ENCODE results near the gene KRT3. TPM values are rescaled to one million over a fixed set of nuclear protein-coding genes. Genes with fewer than 3 reads are reported as not detected.

KRT3 gene
- total and polyA plus RNA-seq, 9 of the 15 experiments (the other 6 are each of a cell fraction or from before 2014, with no cell fraction given), result not detected

DNA sequence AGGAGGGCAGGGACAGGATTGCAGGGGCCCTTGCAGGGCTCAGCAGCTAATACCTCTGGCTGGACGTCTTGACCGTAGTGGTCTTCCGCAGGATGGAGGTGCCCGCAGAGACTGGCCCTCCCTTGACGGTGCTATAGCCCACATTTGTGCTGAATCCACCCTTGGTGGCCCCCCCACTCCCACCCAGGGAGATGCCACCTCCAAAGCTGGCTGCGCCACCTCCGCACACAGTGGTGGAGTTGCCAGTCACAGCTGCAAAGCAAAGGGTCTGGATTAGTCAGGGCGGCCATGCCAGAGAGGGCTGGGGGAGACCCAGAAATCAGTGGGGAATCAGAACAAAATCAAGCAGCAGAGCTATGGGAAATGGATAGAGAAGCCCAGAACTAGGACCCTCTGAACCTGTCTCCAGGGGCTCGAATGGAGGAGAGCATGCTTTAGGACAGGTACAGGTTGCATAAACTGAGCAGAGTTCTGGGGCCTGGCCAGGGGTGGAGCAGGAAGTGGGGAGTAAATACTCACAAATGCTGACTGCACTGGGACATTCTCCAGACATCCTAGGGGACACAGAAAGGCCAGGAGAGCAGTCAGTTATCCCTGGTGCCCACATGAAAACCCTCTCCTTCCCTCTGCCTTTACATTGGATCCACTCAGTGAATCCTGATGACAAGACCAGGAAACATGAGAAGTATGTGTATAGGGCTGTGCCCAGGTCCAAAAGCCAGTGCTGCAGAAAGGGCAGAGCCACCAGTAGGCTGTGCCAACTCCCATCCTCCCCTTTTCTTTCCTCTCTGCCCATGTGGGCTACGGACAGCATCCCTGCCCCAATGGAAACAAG is 26.1 kb upstream of the KRT3 start:
- Histone ChIP-seq H3K27ac (ENCODE audit: extremely low read depth, low read depth, low read length) (no peak overlapping the region), H4K20me1 (replicated peaks; ENCODE audit: control insufficient read depth, insufficient read depth, low read length) (no peaks in the 10 kb centered on the region), H3K9me3 (replicated peaks; ENCODE audit: control insufficient read depth, insufficient read depth, low read depth, low read length) (no peaks in the 10 kb centered on the region), H3K27me3 (ENCODE audit: control insufficient read depth in 2 of 2, insufficient read depth in 2 of 2, low read length in 2 of 2) (peaks cover 31 to 86% of the 10 kb centered on the region in 2 experiments; a peak in 4 of 5 replicates), H2AFZ (ENCODE audit: low read depth, low read length) (no peak overlapping the region), H3K79me2 (ENCODE audit: control insufficient read depth, insufficient read depth, low read length) (no peaks in the 10 kb centered on the region), H3K4me3 (no peak overlapping the region), H3K9ac (ENCODE audit: insufficient read depth in 1 of 2, low read depth in 2 of 2, low read length in 2 of 2) (no peak overlapping the region), H3K36me3 (ENCODE audit: control insufficient read depth, insufficient read depth, low read length) (no peaks in the 10 kb centered on the region), H3K9me1 (ENCODE audit: control insufficient read depth, insufficient read depth, low read length) (no peaks in the 10 kb centered on the region), H3K4me2 (ENCODE audit: insufficient read depth, low read length) (no peak overlapping the region), H3K4me1 (replicated peaks in 1 of 2; ENCODE audit: control insufficient read depth in 2 of 2, insufficient read depth in 2 of 2, low read length in 2 of 2) (no peaks in the 10 kb centered on the region; a peak in 2 of 5 replicates)
- intact Hi-C loops (cut with micrococcal nuclease), result no loop called here
- TF ChIP-seq NCOA1 (IDR thresholded peaks at IDR 0.05; ENCODE audit: low read depth), result no peak
- TF ChIP-seq ZNF324 (CRISPR knock-in tag; IDR thresholded peaks at IDR 0.05), result no peak
- no peak for TF ChIP-seq POU5F1 (IDR thresholded peaks at IDR 0.05; ENCODE audit: borderline replicate concordance, low read depth, low read length, partially characterized antibody)
- TF ChIP-seq, protein P1, sequence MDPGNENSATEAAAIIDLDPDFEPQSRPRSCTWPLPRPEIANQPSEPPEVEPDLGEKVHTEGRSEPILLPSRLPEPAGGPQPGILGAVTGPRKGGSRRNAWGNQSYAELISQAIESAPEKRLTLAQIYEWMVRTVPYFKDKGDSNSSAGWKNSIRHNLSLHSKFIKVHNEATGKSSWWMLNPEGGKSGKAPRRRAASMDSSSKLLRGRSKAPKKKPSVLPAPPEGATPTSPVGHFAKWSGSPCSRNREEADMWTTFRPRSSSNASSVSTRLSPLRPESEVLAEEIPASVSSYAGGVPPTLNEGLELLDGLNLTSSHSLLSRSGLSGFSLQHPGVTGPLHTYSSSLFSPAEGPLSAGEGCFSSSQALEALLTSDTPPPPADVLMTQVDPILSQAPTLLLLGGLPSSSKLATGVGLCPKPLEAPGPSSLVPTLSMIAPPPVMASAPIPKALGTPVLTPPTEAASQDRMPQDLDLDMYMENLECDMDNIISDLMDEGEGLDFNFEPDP (CRISPR knock-in tag; IDR thresholded peaks at IDR 0.05), result no peak
- TF ChIP-seq ZBTB1 (CRISPR knock-in tag; IDR thresholded peaks at IDR 0.05; ENCODE audit: borderline replicate concordance, low read depth), result no peak
- TF ChIP-seq MECOM (CRISPR knock-in tag; IDR thresholded peaks at IDR 0.05), result no peak
- no peak for TF ChIP-seq JUNB (CRISPR knock-in tag; conservative IDR thresholded peaks at IDR 0.05)
- TF ChIP-seq RBM25 (IDR thresholded peaks at IDR 0.05; ENCODE audit: low read depth, low read length, severe bottlenecking), result no peak
- TF ChIP-seq SPI1 (IDR thresholded peaks at IDR 0.05; ENCODE audit: borderline replicate concordance, low read depth, low read length), result no peak
- TF ChIP-seq, protein P2, sequence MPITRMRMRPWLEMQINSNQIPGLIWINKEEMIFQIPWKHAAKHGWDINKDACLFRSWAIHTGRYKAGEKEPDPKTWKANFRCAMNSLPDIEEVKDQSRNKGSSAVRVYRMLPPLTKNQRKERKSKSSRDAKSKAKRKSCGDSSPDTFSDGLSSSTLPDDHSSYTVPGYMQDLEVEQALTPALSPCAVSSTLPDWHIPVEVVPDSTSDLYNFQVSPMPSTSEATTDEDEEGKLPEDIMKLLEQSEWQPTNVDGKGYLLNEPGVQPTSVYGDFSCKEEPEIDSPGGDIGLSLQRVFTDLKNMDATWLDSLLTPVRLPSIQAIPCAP (CRISPR knock-in tag; IDR thresholded peaks at IDR 0.05; ENCODE audit: borderline replicate concordance), result no peak
- no peak for TF ChIP-seq CHD1 (IDR thresholded peaks at IDR 0.05; ENCODE audit: low read length)
- TF ChIP-seq, protein P3, sequence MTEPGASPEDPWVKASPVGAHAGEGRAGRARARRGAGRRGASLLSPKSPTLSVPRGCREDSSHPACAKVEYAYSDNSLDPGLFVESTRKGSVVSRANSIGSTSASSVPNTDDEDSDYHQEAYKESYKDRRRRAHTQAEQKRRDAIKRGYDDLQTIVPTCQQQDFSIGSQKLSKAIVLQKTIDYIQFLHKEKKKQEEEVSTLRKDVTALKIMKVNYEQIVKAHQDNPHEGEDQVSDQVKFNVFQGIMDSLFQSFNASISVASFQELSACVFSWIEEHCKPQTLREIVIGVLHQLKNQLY (CRISPR knock-in tag; conservative IDR thresholded peaks at IDR 0.05), result no peak
- no peak for TF ChIP-seq COPS2 (conservative IDR thresholded peaks at IDR 0.05)
- no peak for TF ChIP-seq ZNF239 (CRISPR knock-in tag; IDR thresholded peaks at IDR 0.05)
- TF ChIP-seq, protein P4, sequence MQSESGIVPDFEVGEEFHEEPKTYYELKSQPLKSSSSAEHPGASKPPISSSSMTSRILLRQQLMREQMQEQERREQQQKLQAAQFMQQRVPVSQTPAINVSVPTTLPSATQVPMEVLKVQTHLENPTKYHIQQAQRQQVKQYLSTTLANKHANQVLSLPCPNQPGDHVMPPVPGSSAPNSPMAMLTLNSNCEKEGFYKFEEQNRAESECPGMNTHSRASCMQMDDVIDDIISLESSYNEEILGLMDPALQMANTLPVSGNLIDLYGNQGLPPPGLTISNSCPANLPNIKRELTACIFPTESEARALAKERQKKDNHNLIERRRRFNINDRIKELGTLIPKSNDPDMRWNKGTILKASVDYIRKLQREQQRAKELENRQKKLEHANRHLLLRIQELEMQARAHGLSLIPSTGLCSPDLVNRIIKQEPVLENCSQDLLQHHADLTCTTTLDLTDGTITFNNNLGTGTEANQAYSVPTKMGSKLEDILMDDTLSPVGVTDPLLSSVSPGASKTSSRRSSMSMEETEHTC (IDR thresholded peaks at IDR 0.05), result no peak
- ATAC-seq, result no peak
- CTCF ChIA-PET (ENCODE audit: low intra/inter-chr PET ratio), result no interaction called here
- WGBS (ENCODE audit: insufficient coverage, low coverage, missing lambda C conversion rate), result 7% methylated on average over 10 of the region's 10 CpGs
- POLR2A ChIA-PET, result no interaction called here
- in situ Hi-C loops (cut with MboI), result no loop called here
- no peak for FAIRE-seq
- BruUV-seq (replicated peaks), result no TSS peak
- DNase-seq (ENCODE audit: extremely low read depth in 1 of 4, low spot score in 3 of 4), result no peak
